Adrenal gland (tissue), 12 donors: ENCODE measurements around the gene LMTK2. TPM values are rescaled to one million over a fixed set of nuclear protein-coding genes. Genes with fewer than 3 reads are reported as not detected.

Experiments used
- DNase-seq, 7 donors: peaks; one replicate each; pipeline ENCODE4 v3.0.0-alpha.2; 2019 to 2020
- H3K27ac ChIP-seq, 5 donors: fragments of 200-600 bp; sonication (generic) in 4 of 5; 1 replicate in 3 of 5; 2 replicates in 2 of 5; pipeline versions ENCODE4 v1.5.1 to v1.8.0; 2016 to 2020; ENCODE audit warnings: mild to moderate bottlenecking in 1 of 5
- H3K27me3 ChIP-seq: fragments of 200-600 bp; 2 replicates; pipeline ENCODE4 v1.8.0; 2021
- H3K36me3 ChIP-seq, 2 donors: fragments of 200-600 bp; replicated peaks in 1 of 2; 1 replicate in 1 of 2; 2 replicates in 1 of 2; pipeline versions ENCODE4 v1.5.1 to v1.8.0; 2018 to 2022
- H3K4me1 ChIP-seq, 2 donors: fragments of 200-600 bp; replicated peaks in 1 of 2; 1 replicate in 1 of 2; 2 replicates in 1 of 2; pipeline versions ENCODE4 v1.5.1 to v1.8.0; 2018 to 2021
- H3K4me3 ChIP-seq, 4 donors: fragments of 200-600 bp; sonication (generic) in 3 of 4; one replicate each; pipeline ENCODE4 v1.5.1; 2016 to 2018
- H3K9me3 ChIP-seq, 3 donors: fragments of 200-600 bp; sonication (generic) in 1 of 3; replicated peaks in 1 of 3; 1 replicate in 2 of 3; 2 replicates in 1 of 3; pipeline versions ENCODE4 v1.5.1 to v1.8.0; 2016 to 2021
- CTCF ChIP-seq, 6 experiments: fragments of 450-650 bp in 4 of 6; fragments of 200-600 bp in 2 of 6; sonication (generic) in 1 of 6; IDR thresholded peaks; 1 replicate in 5 of 6; 2 replicates in 1 of 6; pipeline versions ENCODE4 v1.5.1 to v1.8.0; 2016 to 2021; ENCODE audit warnings: antibody characterized with exemption in 6 of 6, mild to moderate bottlenecking in 2 of 6, moderate library complexity in 1 of 6
- POLR2A ChIP-seq, 2 donors: fragments of 450-650 bp; IDR thresholded peaks; one replicate each; pipeline ENCODE4 v1.6.1; 2017; ENCODE audit warnings: antibody characterized with exemption in 2 of 2, mild to moderate bottlenecking in 2 of 2, moderate library complexity in 1 of 2
- WGBS, 4 donors: extraction: QIAGEN DNeasy Blood & Tissue Kit in 2 of 4; methylation state at CpG; one replicate each; pipeline versions ENCODE4 v1.1.5 to v1.1.7; 2013 to 2017; 5-methylcytosine and 5-hydroxymethylcytosine counted together
- intact Hi-C, 2 donors: fragments of 100-400 bp; cut with DNase I; formaldehyde crosslinking; loops; one replicate each; pipeline versions ENCODE4 v1.14.1 to v1.15.0; 2022 to 2023
- polyA plus RNA-seq, 3 donors: library from polyadenylated mRNA; stranded (reverse); fragments of 200-250 nt in 2 of 3; fragments of 350-450 nt in 1 of 3; fragmentation: Illumina TruSeq in 1 of 3; extraction: RNeasy Lipid Tissue Mini Kit (QIAGEN cat#74804) in 1 of 3; gene quantifications; one replicate each; pipeline ENCODE4 v1.2.3, GENCODE V29; 2013 to 2014
- total RNA-seq, 9 donors: library from RNA; depleted of rRNA in 4 of 9; stranded (reverse); fragments of >200 nt in 4 of 9; fragments of 120-200 nt in 1 of 9; fragmentation: NEBNext Ultra II Directional in 1 of 9; extraction: Animal tissue kit (Norgen Biotek cat#: 25700) in 1 of 9; gene quantifications; one replicate each; pipeline versions ENCODE4 v1.1.0 to v1.2.4, GENCODE V29; 2013 to 2023
- donor health status: healthy with polysubstance abuse.
- donor health status: Bipolar disorder and iron deficiency.
- donor health status: DM: yes; HTN: yes; CAD: no.
- donor health status: DM: no; HTN: no; CAD: no.
- donor health status: DM: no; HTN: no; CAD: no.
- donor health status: DM: yes; HTN: yes; CAD: no.

The LMTK2 gene
- total and polyA plus RNA-seq, 12 donors = 3.4 to 36.2 (median 22.4) TPM

- Histone ChIP-seq H3K36me3 (no peaks in the 10 kb centered on the region), H3K27ac (no peak overlapping the region), H3K4me3 (no peak overlapping the region), H3K9me3 (no peaks in the 10 kb centered on the region), H3K27me3 (no peaks in the 10 kb centered on the region), H3K4me1 (peaks cover 0 to 3% of the 10 kb centered on the region in 2 donors)
- 64 to 68% (median 65%) methylated on average over 10 to 16 of the region's 16 CpGs for WGBS, 4 donors
- intact Hi-C loops = no loop called here
- TF ChIP-seq CTCF (IDR thresholded peaks at IDR 0.05) (no peak), POLR2A (IDR thresholded peaks at IDR 0.05) (no peak)
- DNase-seq = peak in 4 of 7 donors; percentile 14 to 47 (median 34)
These were observed 122.1 kb downstream of the LMTK2 start for GRCh38 chr7:98228801-98229200.

- 87 to 93% (median 91%) methylated on average over 3 to 11 of the region's 11 CpGs for WGBS, 4 donors
- Histone ChIP-seq H3K9me3 (no peaks in the 10 kb centered on the region), H3K4me1 (peaks cover 0 to 3% of the 10 kb centered on the region in 2 donors), H3K27ac (no peak overlapping the region), H3K27me3 (no peaks in the 10 kb centered on the region), H3K4me3 (no peak overlapping the region), H3K36me3 (no peaks in the 10 kb centered on the region)
- DNase-seq = peak in 1 of 7 donors; percentile 13
- intact Hi-C loops = no loop called here
- TF ChIP-seq CTCF (IDR thresholded peaks at IDR 0.05) (no peak), POLR2A (IDR thresholded peaks at IDR 0.05) (no peak)
These were observed 122.8 kb downstream of the LMTK2 start for GRCh38 chr7:98229441-98229840.

- DNase-seq = no peak
- Histone ChIP-seq H3K4me1 (peaks cover 0 to 3% of the 10 kb centered on the region in 2 donors), H3K27ac (no peak overlapping the region), H3K4me3 (no peak overlapping the region), H3K36me3 (no peaks in the 10 kb centered on the region), H3K27me3 (no peaks in the 10 kb centered on the region), H3K9me3 (no peaks in the 10 kb centered on the region)
- intact Hi-C loops = no loop called here
- TF ChIP-seq POLR2A (IDR thresholded peaks at IDR 0.05) (no peak), CTCF (IDR thresholded peaks at IDR 0.05) (no peak)
- 92 to 94% (median 93%) methylated on average over 15 to 17 of the region's 17 CpGs for WGBS, 4 donors
These were observed 123.5 kb downstream of the LMTK2 start for GRCh38 chr7:98229991-98230745.

- Histone ChIP-seq H3K4me3 (no peak overlapping the region), H3K4me1 (peaks cover 0 to 3% of the 10 kb centered on the region in 2 donors), H3K36me3 (no peaks in the 10 kb centered on the region), H3K9me3 (no peaks in the 10 kb centered on the region), H3K27ac (no peak overlapping the region), H3K27me3 (no peaks in the 10 kb centered on the region)
- TF ChIP-seq POLR2A (IDR thresholded peaks at IDR 0.05) (no peak), CTCF (IDR thresholded peaks at IDR 0.05) (no peak)
- no peak for DNase-seq
- WGBS, 4 donors = 94 to 100% (median 96%) methylated on average over 1 to 30 of the region's 30 CpGs
- intact Hi-C loops = no loop called here
These were observed 124.2 kb downstream of the LMTK2 start for GRCh38 chr7:98230746-98231471.
